Tibial nerve (tissue), 4 donors: ENCODE measurements around the gene MALRD1. TPM values are rescaled to one million over a fixed set of nuclear protein-coding genes. Genes with fewer than 3 reads are reported as not detected.

Experiments
- DNase-seq, 2 donors: peaks; one replicate each; pipeline ENCODE4 v3.0.0-alpha.2; 2019; ENCODE audit warnings: low spot score in 2 of 2
- H3K27ac ChIP-seq, 4 donors: fragments of 200-600 bp; sonication (generic) in 3 of 4; one replicate each; pipeline ENCODE4 v1.5.1; 2017 to 2019; ENCODE audit warnings: mild to moderate bottlenecking in 1 of 4
- H3K27me3 ChIP-seq, 2 donors: fragments of 200-600 bp; sonication (generic) in 1 of 2; one replicate each; pipeline versions ENCODE4 v1.5.1 to v1.6.0; 2017 to 2019
- H3K36me3 ChIP-seq, 3 donors: fragments of 200-600 bp; sonication (generic); one replicate each; pipeline ENCODE4 v1.5.1; 2018 to 2019
- H3K4me1 ChIP-seq, 4 donors: fragments of 200-600 bp; sonication (generic) in 3 of 4; one replicate each; pipeline ENCODE4 v1.5.1; 2017 to 2019
- H3K4me3 ChIP-seq, 4 donors: fragments of 200-600 bp; sonication (generic) in 3 of 4; one replicate each; pipeline ENCODE4 v1.5.1; 2017 to 2019; ENCODE audit warnings: mild to moderate bottlenecking in 1 of 4, moderate library complexity in 1 of 4
- H3K9me3 ChIP-seq, 4 donors: fragments of 200-600 bp; sonication (generic) in 3 of 4; one replicate each; pipeline ENCODE4 v1.5.1; 2017 to 2019
- EP300 ChIP-seq, 2 donors: sonication (generic); formaldehyde crosslinking; IDR thresholded peaks; one replicate each; pipeline ENCODE4 v1.6.1; 2017; ENCODE audit warnings: antibody characterized with exemption in 2 of 2, mild to moderate bottlenecking in 1 of 2
- POLR2A ChIP-seq, 2 donors: fragments of 450-650 bp; IDR thresholded peaks; one replicate each; pipeline ENCODE4 v1.6.1; 2017; ENCODE audit warnings: antibody characterized with exemption in 2 of 2, mild to moderate bottlenecking in 2 of 2, moderate library complexity in 2 of 2
- whole genome bisulfite sequencing, 2 donors: methylation state at CpG; one replicate each; pipeline ENCODE4 v1.1.5; 2018; 5-methylcytosine and 5-hydroxymethylcytosine counted together
- total RNA-seq, 4 donors: library from RNA; depleted of rRNA; stranded (reverse); fragments of >200 nt; gene quantifications; one replicate each; pipeline ENCODE4 v1.1.0, GENCODE V29; 2016
- TF ChIP-seq, protein P1 (sequence below), 5 experiments: fragments of 200-600 bp in 3 of 5; fragments of 450-650 bp in 2 of 5; sonication (generic) in 3 of 5; IDR thresholded peaks; one replicate each; pipeline ENCODE4 v1.5.1; 2016 to 2019; ENCODE audit warnings: antibody characterized with exemption in 5 of 5, mild to moderate bottlenecking in 3 of 5, moderate library complexity in 2 of 5

The MALRD1 gene
- total RNA-seq, 4 donors from 2014 or later: 1.3 to 5.4 (median 3.6) TPM; not detected in 1

DNA sequence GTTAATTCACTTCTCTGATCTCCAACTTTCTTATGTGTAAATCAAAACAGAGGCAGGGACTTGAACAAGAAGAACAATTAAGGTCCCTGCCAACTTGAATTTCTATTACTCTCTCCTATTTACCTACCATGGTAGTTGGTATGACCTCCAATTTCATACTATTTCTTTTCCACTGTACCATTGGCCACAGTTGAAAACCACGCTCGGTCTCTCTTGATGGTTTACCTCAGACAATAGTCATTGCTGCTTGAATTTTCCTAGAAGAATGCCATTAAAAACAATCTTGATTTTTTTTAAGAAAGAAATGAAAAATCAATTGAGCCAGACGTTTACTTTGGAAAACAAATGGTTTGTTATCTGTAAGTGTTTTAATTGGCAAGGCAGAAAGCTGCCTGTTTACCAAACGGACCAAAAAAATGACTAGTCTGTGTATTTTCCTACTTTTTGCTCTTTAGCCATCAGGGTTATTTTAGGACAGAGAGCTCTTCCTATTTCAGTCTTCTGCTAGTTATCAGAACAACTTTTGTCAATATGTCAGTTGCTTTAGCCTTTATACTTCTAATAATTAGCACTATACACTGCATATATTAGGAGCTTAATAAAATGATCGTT lies 610.1 kb downstream of the MALRD1 start:
- Histone ChIP-seq H3K4me3 (no peak overlapping the region), H3K4me1 (peaks cover 0 to 13% (median 0%) of the 10 kb centered on the region in 4 donors), H3K36me3 (no peaks in the 10 kb centered on the region), H3K27me3 (no peaks in the 10 kb centered on the region), H3K27ac (no peak overlapping the region), H3K9me3 (peaks cover 0 to 5% (median 0%) of the 10 kb centered on the region in 4 donors)
- no peak for DNase-seq
- TF ChIP-seq POLR2A (IDR thresholded peaks at IDR 0.05) (no peak), EP300 (IDR thresholded peaks at IDR 0.05) (no peak)
- TF ChIP-seq, protein P1, sequence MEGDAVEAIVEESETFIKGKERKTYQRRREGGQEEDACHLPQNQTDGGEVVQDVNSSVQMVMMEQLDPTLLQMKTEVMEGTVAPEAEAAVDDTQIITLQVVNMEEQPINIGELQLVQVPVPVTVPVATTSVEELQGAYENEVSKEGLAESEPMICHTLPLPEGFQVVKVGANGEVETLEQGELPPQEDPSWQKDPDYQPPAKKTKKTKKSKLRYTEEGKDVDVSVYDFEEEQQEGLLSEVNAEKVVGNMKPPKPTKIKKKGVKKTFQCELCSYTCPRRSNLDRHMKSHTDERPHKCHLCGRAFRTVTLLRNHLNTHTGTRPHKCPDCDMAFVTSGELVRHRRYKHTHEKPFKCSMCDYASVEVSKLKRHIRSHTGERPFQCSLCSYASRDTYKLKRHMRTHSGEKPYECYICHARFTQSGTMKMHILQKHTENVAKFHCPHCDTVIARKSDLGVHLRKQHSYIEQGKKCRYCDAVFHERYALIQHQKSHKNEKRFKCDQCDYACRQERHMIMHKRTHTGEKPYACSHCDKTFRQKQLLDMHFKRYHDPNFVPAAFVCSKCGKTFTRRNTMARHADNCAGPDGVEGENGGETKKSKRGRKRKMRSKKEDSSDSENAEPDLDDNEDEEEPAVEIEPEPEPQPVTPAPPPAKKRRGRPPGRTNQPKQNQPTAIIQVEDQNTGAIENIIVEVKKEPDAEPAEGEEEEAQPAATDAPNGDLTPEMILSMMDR (IDR thresholded peaks at IDR 0.05): no peak
- 44 to 47% methylated on average over 5 of the region's 5 CpGs for WGBS, 2 donors

GRCh38 chr10:19659920-19660655 lies 611.5 kb downstream of the MALRD1 start:
- no peaks in the 10 kb centered on the region for H3K36me3 ChIP-seq
- peaks cover 0 to 13% (median 0%) of the 10 kb centered on the region in 4 donors for H3K4me1 ChIP-seq
- no peak overlapping the region for H3K27ac ChIP-seq
- DNase-seq: no peak
- H3K4me3 ChIP-seq: no peak overlapping the region
- WGBS, 2 donors: 60 to 62% methylated on average over 4 of the region's 4 CpGs
- H3K27me3 ChIP-seq: no peaks in the 10 kb centered on the region
- no peak for TF ChIP-seq EP300 (IDR thresholded peaks at IDR 0.05)
- H3K9me3 ChIP-seq: peaks cover 0 to 5% (median 0%) of the 10 kb centered on the region in 4 donors

- no peak for DNase-seq
- H3K27me3 ChIP-seq: no peaks in the 10 kb centered on the region
- H3K4me3 ChIP-seq: no peak overlapping the region
- TF ChIP-seq, protein P1 (IDR thresholded peaks at IDR 0.05): no peak
- TF ChIP-seq POLR2A (IDR thresholded peaks at IDR 0.05) (no peak), EP300 (IDR thresholded peaks at IDR 0.05) (no peak)
- H3K27ac ChIP-seq: no peak overlapping the region
- WGBS, 2 donors: 94 to 95% methylated on average over 1 of the region's 1 CpG
- H3K9me3 ChIP-seq: peaks cover 0 to 12% (median 0%) of the 10 kb centered on the region in 4 donors
- peaks cover 0 to 9% (median 0%) of the 10 kb centered on the region in 4 donors for H3K4me1 ChIP-seq
- no peaks in the 10 kb centered on the region for H3K36me3 ChIP-seq
Observed at GRCh38 chr10:19663344-19663743, 614.7 kb downstream of the MALRD1 start.

DNA sequence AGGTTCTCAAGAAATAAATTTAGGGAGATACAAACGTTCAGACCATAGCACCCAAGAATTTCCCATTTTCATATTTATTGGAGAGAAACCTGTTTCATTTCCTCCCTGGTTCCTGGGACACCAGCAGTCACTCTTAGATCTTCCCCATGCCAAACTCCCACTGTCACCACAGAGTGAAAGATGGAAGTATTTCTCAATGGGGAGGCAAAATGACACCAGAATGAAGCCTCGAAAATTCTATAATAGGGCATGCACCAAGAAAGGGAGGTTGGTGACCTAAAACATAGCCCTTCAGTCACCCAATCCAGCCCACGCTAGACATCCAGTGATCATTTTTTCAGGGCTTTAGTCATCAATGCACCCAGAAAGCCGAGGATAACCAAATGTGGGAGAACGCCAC lies 619.5 kb downstream of the MALRD1 start:
- no peak for DNase-seq
- Histone ChIP-seq H3K36me3 (no peaks in the 10 kb centered on the region), H3K27ac (no peak overlapping the region), H3K27me3 (no peaks in the 10 kb centered on the region), H3K4me1 (no peaks in the 10 kb centered on the region), H3K9me3 (peaks cover 0 to 7% (median 0%) of the 10 kb centered on the region in 4 donors), H3K4me3 (no peak overlapping the region)
- TF ChIP-seq POLR2A (IDR thresholded peaks at IDR 0.05): no peak
- TF ChIP-seq, protein P1 (IDR thresholded peaks at IDR 0.05): no peak
- TF ChIP-seq EP300 (IDR thresholded peaks at IDR 0.05): no peak
- 90 to 92% methylated on average over 5 of the region's 5 CpGs for WGBS, 2 donors

GRCh38 chr10:19676063-19676462 lies 627.5 kb downstream of the MALRD1 start:
- no peak for DNase-seq
- Histone ChIP-seq H3K27ac (no peak overlapping the region), H3K36me3 (no peaks in the 10 kb centered on the region), H3K4me1 (no peaks in the 10 kb centered on the region), H3K27me3 (no peaks in the 10 kb centered on the region), H3K4me3 (no peak overlapping the region), H3K9me3 (peaks cover 0 to 17% (median 0%) of the 10 kb centered on the region in 4 donors)
- TF ChIP-seq, protein P1 (IDR thresholded peaks at IDR 0.05): no peak
- no peak for TF ChIP-seq POLR2A (IDR thresholded peaks at IDR 0.05)
- no peak for TF ChIP-seq EP300 (IDR thresholded peaks at IDR 0.05)
- 95% methylated on average over 4 of the region's 4 CpGs for WGBS, 2 donors
